Activated T-helper 1 cell treated with anti-CD3 and anti-CD28 coated beads, Interleukin-12 subunit alpha, Interleukin-12 subunit beta, Interleukin-2, Interleukin-4 antibody, amounts not matched to agents 30 ng/mL and 10 ng/mL and 1 ng/mL, durations not matched to agents 14 hours and 24 hours and 36 hours (primary cell): Measurements from ENCODE around the gene ENO1. TPM values are rescaled to one million over a fixed set of nuclear protein-coding genes. Genes with fewer than 3 reads are reported as not detected.

Experiments
- DNase-seq: peaks from one replicate; pipeline ENCODE4 v3.0.0; 2021; ENCODE audit warnings: low spot score
- H3K27ac Mint-ChIP-seq: one replicate; pipeline ENCODE4 v1.8.0; 2021; ENCODE audit warnings: mild to moderate bottlenecking, mixed read lengths
- H3K27me3 Mint-ChIP-seq: one replicate; pipeline ENCODE4 v1.8.0; 2022; ENCODE audit warnings: mild to moderate bottlenecking, moderate library complexity, mixed read lengths; ENCODE audit not compliant: insufficient read depth
- H3K36me3 Mint-ChIP-seq: one replicate; pipeline ENCODE4 v1.8.0; 2021; ENCODE audit warnings: low read depth, mixed read lengths
- H3K4me1 Mint-ChIP-seq: one replicate; pipeline ENCODE4 v1.8.0; 2021; ENCODE audit warnings: low read depth, mixed read lengths
- H3K4me3 Mint-ChIP-seq: one replicate; pipeline ENCODE4 v1.8.0; 2021; ENCODE audit warnings: mild to moderate bottlenecking, moderate library complexity, mixed read lengths
- H3K9me3 Mint-ChIP-seq: one replicate; pipeline ENCODE4 v1.8.0; 2021; ENCODE audit warnings: mixed read lengths
- intact Hi-C: fragments of 100-400 bp; cut with micrococcal nuclease; formaldehyde crosslinking; loops from one replicate; pipeline ENCODE4 v1.15.1; 2024
- total RNA-seq: library from RNA; stranded (reverse); gene quantifications from 2 replicates; pipeline ENCODE4 v1.2.3, GENCODE V29; 2022

The ENO1 gene
- total RNA-seq, 1 donor from 2014 or later = 3,370 TPM

GRCh38 chr1:8864713-8865344 is 13.7 kb downstream of the ENO1 start:
- peaks cover 55% of the 10 kb centered on the region for H3K4me1 Mint-ChIP-seq

GRCh38 chr1:8863794-8864233 is 14.7 kb downstream of the ENO1 start:
- no peak for DNase-seq
- no peaks in the 10 kb centered on the region for H3K27me3 Mint-ChIP-seq
- H3K4me1 Mint-ChIP-seq = peaks cover 53% of the 10 kb centered on the region
- intact Hi-C loops = loop anchor here (5.0 kb wide), 1 partner anchor 38 kb away; no protein-coding TSS in a partner anchor
- no peak overlapping the region for H3K4me3 Mint-ChIP-seq
- no peak overlapping the region for H3K27ac Mint-ChIP-seq
- peaks cover 74% of the 10 kb centered on the region for H3K36me3 Mint-ChIP-seq
- no peaks in the 10 kb centered on the region for H3K9me3 Mint-ChIP-seq

More at GRCh38 chr1:8864713-8865344, 13.7 kb downstream of the ENO1 start:
- no peaks in the 10 kb centered on the region for H3K27me3 Mint-ChIP-seq
- intact Hi-C loops = loop anchor here (5.0 kb wide), 1 partner anchor 37 kb away; no protein-coding TSS in a partner anchor
- H3K9me3 Mint-ChIP-seq = no peaks in the 10 kb centered on the region
- peaks cover 76% of the 10 kb centered on the region for H3K36me3 Mint-ChIP-seq
- DNase-seq = no peak
- H3K4me3 Mint-ChIP-seq = no peak overlapping the region
- no peak overlapping the region for H3K27ac Mint-ChIP-seq

GRCh38 chr1:8863138-8863537 is 15.3 kb downstream of the ENO1 start:
- Mint-ChIP-seq H3K27ac (peak overlapping the region; percentile 54), H3K9me3 (no peaks in the 10 kb centered on the region), H3K27me3 (no peaks in the 10 kb centered on the region), H3K36me3 (peaks cover 80% of the 10 kb centered on the region), H3K4me3 (no peak overlapping the region), H3K4me1 (peaks cover 59% of the 10 kb centered on the region)
- intact Hi-C loops = loop anchor here (5.0 kb wide), 1 partner anchor 39 kb away; no protein-coding TSS in a partner anchor
- no peak for DNase-seq

GRCh38 chr1:8862528-8862927 is 16.0 kb downstream of the ENO1 start:
- peaks cover 78% of the 10 kb centered on the region for H3K36me3 Mint-ChIP-seq
- peak overlapping the region; percentile 54 for H3K27ac Mint-ChIP-seq
- no peaks in the 10 kb centered on the region for H3K9me3 Mint-ChIP-seq
- H3K4me3 Mint-ChIP-seq = no peak overlapping the region
- DNase-seq = no peak
- intact Hi-C loops = loop anchor here (5.0 kb wide), 1 partner anchor 40 kb away; no protein-coding TSS in a partner anchor
- no peaks in the 10 kb centered on the region for H3K27me3 Mint-ChIP-seq
- H3K4me1 Mint-ChIP-seq = peaks cover 56% of the 10 kb centered on the region

GRCh38 chr1:8860738-8861516 is 17.6 kb downstream of the ENO1 start:
- Mint-ChIP-seq H3K27me3 (no peaks in the 10 kb centered on the region), H3K4me1 (peaks cover 42% of the 10 kb centered on the region), H3K27ac (peak overlapping the region; percentile 72), H3K9me3 (no peaks in the 10 kb centered on the region), H3K36me3 (peaks cover 76% of the 10 kb centered on the region), H3K4me3 (peak overlapping the region; percentile 45)
- DNase-seq = no peak
- intact Hi-C loops = loop anchor here (5.0 kb wide), 1 partner anchor 41 kb away; no protein-coding TSS in a partner anchor

- Mint-ChIP-seq H3K36me3 (peaks cover 65% of the 10 kb centered on the region), H3K4me1 (peaks cover 42% of the 10 kb centered on the region), H3K9me3 (no peaks in the 10 kb centered on the region), H3K4me3 (peak overlapping the region; percentile 46), H3K27ac (peak overlapping the region; percentile 82), H3K27me3 (no peaks in the 10 kb centered on the region)
- intact Hi-C loops = loop anchor here (1.0 to 2.0 kb wide), 2 partner anchors 14 to 146 kb away; no protein-coding TSS in a partner anchor
- peak; percentile 40 for DNase-seq
These were observed 19.4 kb downstream of the ENO1 start for GRCh38 chr1:8858888-8859706.

GRCh38 chr1:8858112-8858668 is 20.3 kb downstream of the ENO1 start:
- Mint-ChIP-seq H3K9me3 (no peaks in the 10 kb centered on the region), H3K4me1 (peaks cover 42% of the 10 kb centered on the region), H3K27ac (peak overlapping the region; percentile 81), H3K27me3 (no peaks in the 10 kb centered on the region), H3K36me3 (peaks cover 57% of the 10 kb centered on the region), H3K4me3 (peak overlapping the region; percentile 1)
- no peak for DNase-seq
- intact Hi-C loops = loop anchor here (2.0 kb wide), 1 partner anchor 15 kb away; no protein-coding TSS in a partner anchor

GRCh38 chr1:8856689-8857412 is 21.6 kb downstream of the ENO1 start:
- no peak overlapping the region for H3K27ac Mint-ChIP-seq

GRCh38 chr1:8854240-8854639 is 24.2 kb downstream of the ENO1 start:
- H3K4me1 Mint-ChIP-seq = peaks cover 13% of the 10 kb centered on the region
- H3K9me3 Mint-ChIP-seq = no peaks in the 10 kb centered on the region
- intact Hi-C loops = no loop called here
- no peaks in the 10 kb centered on the region for H3K27me3 Mint-ChIP-seq
- H3K27ac Mint-ChIP-seq = no peak overlapping the region
- peaks cover 25% of the 10 kb centered on the region for H3K36me3 Mint-ChIP-seq
- no peak overlapping the region for H3K4me3 Mint-ChIP-seq
- no peak for DNase-seq

More at GRCh38 chr1:8856689-8857412, 21.6 kb downstream of the ENO1 start:
- H3K4me1 Mint-ChIP-seq = peaks cover 29% of the 10 kb centered on the region
- H3K27me3 Mint-ChIP-seq = no peaks in the 10 kb centered on the region
- no peak overlapping the region for H3K4me3 Mint-ChIP-seq
- no peak for DNase-seq
- intact Hi-C loops = no loop called here
- H3K36me3 Mint-ChIP-seq = peaks cover 44% of the 10 kb centered on the region
- no peaks in the 10 kb centered on the region for H3K9me3 Mint-ChIP-seq

GRCh38 chr1:8851060-8851459 is 27.4 kb downstream of the ENO1 start:
- no peaks in the 10 kb centered on the region for H3K4me1 Mint-ChIP-seq
- H3K4me3 Mint-ChIP-seq = no peak overlapping the region
- no peaks in the 10 kb centered on the region for H3K27me3 Mint-ChIP-seq
- intact Hi-C loops = no loop called here
- peaks cover 1% of the 10 kb centered on the region for H3K36me3 Mint-ChIP-seq
- no peaks in the 10 kb centered on the region for H3K9me3 Mint-ChIP-seq
- no peak overlapping the region for H3K27ac Mint-ChIP-seq
- no peak for DNase-seq

- H3K4me3 Mint-ChIP-seq = no peak overlapping the region
- H3K27me3 Mint-ChIP-seq = peaks cover 5% of the 10 kb centered on the region
- intact Hi-C loops = loop anchor here (1.0 to 10.0 kb wide), 4 partner anchors 54 to 452 kb away; no protein-coding TSS in a partner anchor
- H3K9me3 Mint-ChIP-seq = no peaks in the 10 kb centered on the region
- H3K36me3 Mint-ChIP-seq = no peaks in the 10 kb centered on the region
- no peaks in the 10 kb centered on the region for H3K4me1 Mint-ChIP-seq
- peak; percentile 53 for DNase-seq
- H3K27ac Mint-ChIP-seq = no peak overlapping the region
These were observed 29.7 kb downstream of the ENO1 start for GRCh38 chr1:8848663-8849386.
